Peyer's patch (tissue), 4 donors: Measurements from ENCODE around the gene NLRC3.

Experiments used
- POLR2A ChIP-seq, 2 donors: fragments of 450-650 bp; IDR thresholded peaks; one replicate each; pipeline ENCODE4 v1.5.1; 2017; ENCODE audit warnings: antibody characterized with exemption in 2 of 2, mild to moderate bottlenecking in 2 of 2, moderate library complexity in 2 of 2
- TF ChIP-seq, protein P1 (sequence below), 6 experiments: fragments of 450-650 bp in 4 of 6; fragments of 200-600 bp in 2 of 6; sonication (generic) in 1 of 6; IDR thresholded peaks; one replicate each; pipeline ENCODE4 v1.5.1; 2017 to 2019; ENCODE audit warnings: antibody characterized with exemption in 6 of 6, mild to moderate bottlenecking in 3 of 6, moderate library complexity in 1 of 6

DNA sequence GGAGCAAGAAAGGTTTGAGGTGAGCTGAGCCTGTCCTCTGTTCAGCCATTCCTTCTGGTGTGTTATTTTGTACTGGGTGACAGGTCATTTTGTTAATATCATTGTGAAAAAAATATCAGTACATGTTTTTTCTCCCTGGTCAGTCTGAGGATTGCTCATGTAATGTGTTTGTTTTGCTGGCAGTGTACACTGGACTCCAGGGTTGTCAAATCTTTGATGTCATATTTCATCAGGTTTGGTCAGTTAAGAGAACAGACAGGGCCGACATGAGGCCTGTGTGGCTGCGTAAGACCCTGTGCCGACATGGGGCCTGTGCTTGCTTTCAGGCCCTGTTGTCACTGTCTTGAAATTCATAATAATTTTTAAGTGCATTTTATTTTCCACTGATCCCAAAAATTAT is 53.9 kb downstream of the NLRC3 start:
- TF ChIP-seq, protein P1, sequence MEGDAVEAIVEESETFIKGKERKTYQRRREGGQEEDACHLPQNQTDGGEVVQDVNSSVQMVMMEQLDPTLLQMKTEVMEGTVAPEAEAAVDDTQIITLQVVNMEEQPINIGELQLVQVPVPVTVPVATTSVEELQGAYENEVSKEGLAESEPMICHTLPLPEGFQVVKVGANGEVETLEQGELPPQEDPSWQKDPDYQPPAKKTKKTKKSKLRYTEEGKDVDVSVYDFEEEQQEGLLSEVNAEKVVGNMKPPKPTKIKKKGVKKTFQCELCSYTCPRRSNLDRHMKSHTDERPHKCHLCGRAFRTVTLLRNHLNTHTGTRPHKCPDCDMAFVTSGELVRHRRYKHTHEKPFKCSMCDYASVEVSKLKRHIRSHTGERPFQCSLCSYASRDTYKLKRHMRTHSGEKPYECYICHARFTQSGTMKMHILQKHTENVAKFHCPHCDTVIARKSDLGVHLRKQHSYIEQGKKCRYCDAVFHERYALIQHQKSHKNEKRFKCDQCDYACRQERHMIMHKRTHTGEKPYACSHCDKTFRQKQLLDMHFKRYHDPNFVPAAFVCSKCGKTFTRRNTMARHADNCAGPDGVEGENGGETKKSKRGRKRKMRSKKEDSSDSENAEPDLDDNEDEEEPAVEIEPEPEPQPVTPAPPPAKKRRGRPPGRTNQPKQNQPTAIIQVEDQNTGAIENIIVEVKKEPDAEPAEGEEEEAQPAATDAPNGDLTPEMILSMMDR (IDR thresholded peaks at IDR 0.05): no peak
- TF ChIP-seq POLR2A (IDR thresholded peaks at IDR 0.05): no peak
